HCT116 (cell line): ENCODE data around the gene CUX1. TPM values are rescaled to one million over a fixed set of nuclear protein-coding genes. Genes with fewer than 3 reads are reported as not detected.
"Not testable (repeated sequence)": the region's sequence is repeated elsewhere in the genome, so short reads cannot be mapped to it uniquely, and the experiment has no call there.

Experiments
- ATAC-seq: fragments of 200-7000 bp; cut with Tn5 transposase; 2 replicates; pipeline ENCODE4 v1.9.1; 2020; ENCODE audit warnings: mild to moderate bottlenecking, moderate library complexity
- BruUV-seq: library from RNA; stranded (reverse); fragments of 400-500 nt; replicated peaks from 2 replicates; lab custom pipeline; 2021; lab: Mats Ljungman, UMichigan
- CTCF ChIA-PET: fragments of 300-600 bp; sonication (Branson Sonifier 250); formaldehyde crosslinking; loops from one replicate; lab custom pipeline; 2021; ENCODE audit warnings: antibody characterized with exemption; lab: Charles Lee
- POLR2A ChIA-PET: fragments of 300-600, 350-600 bp; sonication (Branson Sonifier 250); formaldehyde crosslinking; loops from one replicate; lab custom pipeline; 2021; ENCODE audit warnings: antibody characterized with exemption; lab: Charles Lee
- RAD21 ChIA-PET, 2 experiments: fragments of 300-600 bp; sonication (Branson Sonifier 250); formaldehyde crosslinking; loops; one replicate each; lab custom pipeline; 2023; ENCODE audit warnings: low total read pairs in 2 of 2; ENCODE audit not compliant: uncharacterized antibody in 2 of 2, unreplicated experiment in 2 of 2, low non-redundant PET in 1 of 2; lab: Charles Lee
- DNase-seq: peaks from one replicate; pipeline ENCODE4 v3.0.0-alpha.2; 2010; ENCODE audit warnings: low read depth, low spot score
- H2AFZ ChIP-seq: fragments of 200-600 bp; shearing (Covaris generic), sonication (generic); 2 replicates; pipeline ENCODE4 v1.6.1; 2017; ENCODE audit warnings: low read depth, mixed run types, mixed read lengths, antibody characterized with exemption, low read length; ENCODE audit not compliant: poor library complexity, severe bottlenecking
- H3K27ac ChIP-seq: 2 replicates; pipeline ENCODE4 v1.5.1; 2012; ENCODE audit warnings: low read depth, low read length
- H3K27me3 ChIP-seq: fragments of 200-600 bp; sonication (generic); 2 replicates; pipeline ENCODE4 v1.6.1; 2016; ENCODE audit warnings: mixed run types, low read length, mixed read lengths; ENCODE audit not compliant: insufficient read depth
- H3K36me3 ChIP-seq, 2 experiments: fragments of 200-500 bp in 1 of 2; fragments of 200-600 bp in 1 of 2; sonication (Bioruptor generic) in 1 of 2; sonication (generic) in 1 of 2; 2 replicates each; pipeline versions ENCODE4 v1.5.1 to v1.6.1; 2014 to 2016; ENCODE audit warnings: low read length in 2 of 2, inconsistent platforms in 1 of 2, mixed read lengths in 1 of 2, mixed run types in 1 of 2; ENCODE audit not compliant: insufficient read depth in 2 of 2, control insufficient read depth in 1 of 2
- H3K4me1 ChIP-seq, 2 experiments: fragments of 200-600 bp in 1 of 2; sonication (generic) in 1 of 2; 2 replicates each; pipeline versions ENCODE4 v1.5.1 to v1.6.1; 2012 to 2017; ENCODE audit warnings: low read length in 2 of 2, inconsistent platforms in 1 of 2, mild to moderate bottlenecking in 1 of 2, mixed read lengths in 1 of 2, mixed run types in 1 of 2, moderate library complexity in 1 of 2; ENCODE audit not compliant: insufficient read depth in 2 of 2, control insufficient read depth in 1 of 2
- H3K4me2 ChIP-seq: fragments of 200-600 bp; sonication (generic); 2 replicates; pipeline ENCODE4 v1.6.1; 2017; ENCODE audit warnings: mixed run types, low read length, mixed read lengths
- H3K4me3 ChIP-seq, 2 experiments: fragments of 200-600 bp in 1 of 2; sonication (generic) in 1 of 2; replicated peaks in 1 of 2; 2 replicates each; pipeline ENCODE4 v1.5.1; 2011 to 2016; ENCODE audit warnings: low read length in 2 of 2, control low read depth in 1 of 2, low read depth in 1 of 2, mild to moderate bottlenecking in 1 of 2, mixed read lengths in 1 of 2, mixed run types in 1 of 2
- H3K79me2 ChIP-seq: fragments of 200-600 bp; sonication (generic); 2 replicates; pipeline ENCODE4 v1.6.1; 2017; ENCODE audit warnings: mild to moderate bottlenecking, mixed run types, low read length, moderate library complexity, mixed read lengths; ENCODE audit not compliant: insufficient read depth
- H3K9ac ChIP-seq: fragments of 200-600 bp; sonication (generic); 2 replicates; pipeline ENCODE4 v1.6.1; 2016; ENCODE audit warnings: low read length, mixed read lengths
- H3K9me2 ChIP-seq: fragments of 200-600 bp; sonication (generic), shearing (Covaris generic); 2 replicates; pipeline ENCODE4 v1.6.1; 2017; ENCODE audit warnings: mixed run types, mild to moderate bottlenecking, moderate library complexity; ENCODE audit not compliant: insufficient read depth
- H3K9me3 ChIP-seq, 2 experiments: fragments of 200-500 bp in 1 of 2; fragments of 200-600 bp in 1 of 2; sonication (Bioruptor generic) in 1 of 2; sonication (generic) in 1 of 2; 2 replicates each; pipeline ENCODE4 v1.6.1; 2014 to 2017; ENCODE audit warnings: low read length in 2 of 2, mixed read lengths in 2 of 2, inconsistent platforms in 1 of 2, low read depth in 1 of 2, mild to moderate bottlenecking in 1 of 2, mixed run types in 1 of 2, moderate library complexity in 1 of 2; ENCODE audit not compliant: control insufficient read depth in 1 of 2, insufficient read depth in 1 of 2
- H4K20me1 ChIP-seq: fragments of 200-600 bp; sonication (generic), shearing (Covaris generic); 2 replicates; pipeline ENCODE4 v1.6.1; 2017; ENCODE audit warnings: mixed run types, mild to moderate bottlenecking, moderate library complexity; ENCODE audit not compliant: insufficient read depth
- intact Hi-C: fragments of 100-400 bp; cut with micrococcal nuclease; formaldehyde crosslinking; loops from 2 replicates; pipeline ENCODE4 v1.10.0; 2022
- microRNA-seq: library from miRNA; unstranded; fragments of <30 nt; microRNA quantifications from one replicate; pipeline ENCODE4, GENCODE V29; 2016; ENCODE audit warnings: borderline number of aligned reads
- total RNA-seq: library from RNA; stranded (reverse); gene quantifications from one replicate; pipeline ENCODE4 v1.2.1, GENCODE V29; 2021; ENCODE audit not compliant: unreplicated experiment

Gene CUX1
- total RNA-seq, 1 experiment from 2014 or later, result 68.9 TPM

DNA sequence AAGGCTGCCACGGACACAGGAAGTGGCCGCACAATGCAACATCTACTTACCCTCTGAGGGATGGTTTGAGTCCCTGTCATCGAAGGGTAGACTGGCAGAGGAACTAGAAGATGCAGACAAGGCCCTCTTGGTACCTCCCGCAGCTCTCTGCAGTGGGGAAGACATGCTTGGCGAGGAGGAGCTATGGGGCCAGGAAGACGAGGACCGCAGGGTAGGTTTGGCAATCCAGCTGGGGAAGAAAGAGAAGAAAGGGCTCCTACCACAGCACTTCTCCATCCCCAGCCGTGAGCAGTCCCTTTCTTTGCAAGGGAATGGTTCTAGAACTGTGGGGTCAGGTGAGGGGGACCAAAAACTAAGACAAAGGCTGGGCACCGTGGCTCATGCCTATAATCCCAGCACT, 511.9 kb downstream of the CUX1 start:
- H3K27me3 ChIP-seq, RAD21 ChIA-PET, H3K9me3 ChIP-seq, DNase-seq, H4K20me1 ChIP-seq, H3K9me2 ChIP-seq, H3K4me1 ChIP-seq, POLR2A ChIA-PET, H2AFZ ChIP-seq, H3K9ac ChIP-seq, H3K36me3 ChIP-seq, H3K4me3 ChIP-seq, H3K4me2 ChIP-seq, ATAC-seq, H3K27ac ChIP-seq, intact Hi-C loops, CTCF ChIA-PET, H3K79me2 ChIP-seq, BruUV-seq: not testable (repeated sequence)

DNA sequence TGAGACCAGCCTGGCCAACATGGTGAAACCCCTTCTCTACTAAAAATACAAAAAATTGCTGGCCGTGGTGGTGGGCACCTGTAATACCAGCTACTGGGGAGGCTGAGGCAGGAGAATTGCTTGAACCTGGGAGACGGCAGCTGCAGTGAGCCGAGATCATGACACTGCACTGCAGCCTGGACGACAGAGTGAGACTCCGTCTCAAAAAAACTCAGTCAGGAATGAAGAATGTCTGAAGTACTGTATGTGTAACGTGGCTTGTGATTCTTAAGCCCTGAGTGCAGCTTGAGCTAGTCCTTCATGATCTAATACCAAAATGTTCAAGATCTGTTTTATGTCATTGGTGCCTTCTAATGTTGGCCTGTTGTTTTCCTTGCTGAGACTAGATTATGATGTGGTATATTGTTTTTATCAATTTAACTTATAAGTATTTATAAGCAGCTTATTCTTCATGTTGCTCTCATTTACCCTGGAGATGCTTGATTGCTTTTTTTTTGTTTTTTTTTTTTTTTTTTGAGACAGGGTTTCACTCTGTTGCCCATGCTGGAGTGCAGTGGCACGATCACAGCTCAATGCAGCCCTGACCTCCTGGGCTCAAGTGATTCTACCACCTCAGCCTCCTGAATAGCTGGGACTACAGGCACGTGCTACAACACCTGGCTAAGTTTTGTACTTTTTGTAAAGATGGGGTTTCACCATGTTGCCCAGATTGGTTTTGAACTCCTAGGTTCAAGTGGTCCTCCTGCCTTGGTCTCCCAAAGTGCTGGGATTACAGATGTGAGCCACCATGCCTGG, 513.4 kb downstream of the CUX1 start:
- H3K79me2 ChIP-seq, H3K27me3 ChIP-seq, H3K9ac ChIP-seq, POLR2A ChIA-PET, H3K4me3 ChIP-seq, intact Hi-C loops, H3K36me3 ChIP-seq, BruUV-seq, RAD21 ChIA-PET, H3K9me2 ChIP-seq, H3K27ac ChIP-seq, H3K4me2 ChIP-seq, H4K20me1 ChIP-seq, H2AFZ ChIP-seq, ATAC-seq, H3K9me3 ChIP-seq, DNase-seq, H3K4me1 ChIP-seq, CTCF ChIA-PET: not testable (repeated sequence)

Small RNAs within 50 kb of the gene (microRNA-seq; reads per million reads assigned to microRNA genes)
- gene MIR4285, result not detected

Other genes with a start within 250 kb of the CUX1 start
- gene MYL10, start 188.3 kb upstream of the CUX1 start, total RNA-seq, result not detected